ENCODE data around the gene HMCN1.
"Not testable (repeated sequence)": the region's sequence is repeated elsewhere in the genome, so short reads cannot be mapped to it uniquely, and the experiment has no call there.

Gene HMCN1

DNA sequence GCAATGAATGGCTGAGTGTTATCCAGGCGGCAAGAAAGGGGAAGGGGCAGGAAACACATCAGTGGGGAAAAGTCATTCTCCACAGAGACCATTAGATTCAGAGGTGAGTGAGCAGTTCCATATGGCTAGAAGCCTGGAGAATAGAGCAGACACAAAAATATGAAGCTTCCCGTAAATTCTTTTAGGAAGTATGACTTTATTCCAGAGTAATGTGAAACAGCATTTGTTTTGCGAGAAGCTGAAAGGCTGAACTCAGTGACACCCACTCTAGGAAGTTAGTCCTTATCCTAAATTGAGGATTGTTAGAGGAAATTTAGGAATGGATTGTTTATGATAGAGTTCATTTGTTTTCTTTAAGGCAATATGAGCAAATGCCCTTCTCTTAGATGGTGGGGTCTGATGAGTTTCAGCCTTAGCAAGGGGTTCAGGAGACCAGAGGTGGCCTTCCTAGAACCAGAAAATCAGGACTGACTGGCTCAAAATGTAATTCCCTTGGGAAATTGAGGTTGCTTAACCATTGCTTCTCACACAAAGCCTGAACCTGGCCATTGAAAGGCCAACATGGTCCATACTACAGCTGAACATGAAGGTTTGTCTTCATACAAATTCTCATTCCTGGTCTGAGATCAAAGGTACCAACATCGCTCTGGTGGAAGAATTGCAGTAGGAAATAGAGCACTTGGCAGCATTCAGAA lies 473.3 kb downstream of the HMCN1 start:
- Mint-ChIP-seq H3K27ac (no peak overlapping the region), H3K9me3 (peaks cover 0 to 2% of the 10 kb centered on the region in 2 donors), H3K4me1 (no peaks in the 10 kb centered on the region), H3K4me3 (no peak overlapping the region), H3K36me3 (no peaks in the 10 kb centered on the region), H3K27me3 (peaks cover 10 to 13% of the 10 kb centered on the region in 2 donors)
- ATAC-seq (replicated peaks) (no peak), DNase-seq (no peak)

DNA sequence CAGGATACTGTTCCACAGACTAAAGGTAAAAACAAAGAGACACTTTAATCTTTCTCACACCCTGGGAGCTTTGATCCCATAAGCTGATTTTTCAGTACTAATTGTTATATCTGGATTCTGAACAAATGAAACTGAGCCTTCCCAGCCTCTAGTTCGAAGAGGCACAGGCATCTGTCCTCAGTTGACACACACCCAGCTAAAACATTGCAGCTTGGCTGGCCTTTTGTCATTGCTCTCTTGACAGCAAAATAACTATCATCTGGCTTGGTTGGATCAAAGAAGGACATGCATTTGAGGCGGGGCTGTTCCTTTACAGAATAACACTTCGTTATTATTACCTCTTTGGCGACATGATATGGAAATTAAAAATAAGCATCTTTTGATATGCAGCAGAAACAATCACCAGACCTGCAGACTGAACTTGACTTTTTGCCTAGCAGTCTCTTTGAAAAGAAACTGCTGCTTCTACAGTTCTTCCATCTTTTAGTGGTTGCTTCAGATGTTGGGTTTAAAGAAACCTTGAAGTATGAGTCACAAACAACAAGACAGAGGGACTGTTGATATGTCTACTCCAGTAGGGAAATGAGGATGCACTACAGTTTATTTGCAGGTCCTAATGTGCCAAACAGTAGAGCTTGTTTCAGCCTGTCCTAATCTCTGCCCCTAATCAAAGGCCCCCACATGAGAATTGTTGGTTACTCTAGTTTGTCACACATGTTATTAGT lies 474.4 kb downstream of the HMCN1 start:
- no peak overlapping the region for H3K27ac Mint-ChIP-seq
- H3K27me3 Mint-ChIP-seq: peaks cover 9 to 10% of the 10 kb centered on the region in 2 donors
- ATAC-seq (replicated peaks) (no peak), DNase-seq (no peak)
- H3K4me3 Mint-ChIP-seq: no peak overlapping the region
- no peaks in the 10 kb centered on the region for H3K36me3 Mint-ChIP-seq
- no peaks in the 10 kb centered on the region for H3K9me3 Mint-ChIP-seq
- no peaks in the 10 kb centered on the region for H3K4me1 Mint-ChIP-seq

DNA sequence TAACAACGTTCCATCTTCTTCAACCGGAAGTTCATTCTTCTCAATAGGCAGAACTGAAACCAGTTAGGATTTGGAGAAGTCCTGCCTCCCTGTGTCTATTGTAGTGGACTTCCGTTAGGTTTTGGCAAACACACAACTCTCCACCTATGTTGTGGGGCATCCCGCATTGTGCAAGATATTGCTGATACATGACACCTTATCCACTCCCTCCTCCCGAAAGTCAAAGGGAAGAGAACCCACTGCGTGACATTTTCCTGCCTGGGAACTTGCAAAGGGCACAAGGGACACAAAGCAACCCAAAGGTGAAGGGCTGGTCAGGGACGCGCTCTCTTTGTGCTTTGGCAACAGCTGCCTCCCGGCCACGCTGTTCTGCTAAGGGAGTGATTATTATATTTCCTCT lies 476.1 kb downstream of the HMCN1 start:
- peaks cover 8 to 9% of the 10 kb centered on the region in 2 donors for H3K27me3 Mint-ChIP-seq
- no peak for DNase-seq

DNA sequence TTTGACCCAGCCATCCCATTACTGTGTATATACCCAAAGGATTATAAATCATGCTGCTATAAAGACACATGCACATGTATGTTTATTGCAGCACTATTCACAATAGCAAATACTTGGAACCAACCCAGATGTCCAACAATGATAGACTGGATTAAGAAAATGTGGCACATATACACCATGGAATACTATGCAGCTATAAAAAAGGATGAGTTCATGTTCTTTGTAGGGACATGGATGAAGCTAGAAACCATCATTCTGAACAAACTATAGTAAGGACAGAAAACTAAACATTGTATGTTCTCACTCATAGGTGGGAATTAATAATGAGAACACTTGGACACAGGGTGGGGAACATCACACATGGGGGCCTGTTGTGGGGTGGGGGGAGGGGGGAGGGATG lies 477.4 kb downstream of the HMCN1 start:
- not testable (repeated sequence) for H3K4me3 Mint-ChIP-seq; H3K27ac Mint-ChIP-seq; H3K4me1 Mint-ChIP-seq; H3K27me3 Mint-ChIP-seq; DNase-seq; H3K36me3 Mint-ChIP-seq; ATAC-seq (replicated peaks); H3K9me3 Mint-ChIP-seq

More for the DNA sequence above, 476.1 kb downstream of the HMCN1 start:
- Mint-ChIP-seq H3K27ac (no peak overlapping the region), H3K9me3 (no peaks in the 10 kb centered on the region), H3K4me3 (no peak overlapping the region), H3K4me1 (no peaks in the 10 kb centered on the region), H3K36me3 (no peaks in the 10 kb centered on the region)
- ATAC-seq (replicated peaks): no peak

DNA sequence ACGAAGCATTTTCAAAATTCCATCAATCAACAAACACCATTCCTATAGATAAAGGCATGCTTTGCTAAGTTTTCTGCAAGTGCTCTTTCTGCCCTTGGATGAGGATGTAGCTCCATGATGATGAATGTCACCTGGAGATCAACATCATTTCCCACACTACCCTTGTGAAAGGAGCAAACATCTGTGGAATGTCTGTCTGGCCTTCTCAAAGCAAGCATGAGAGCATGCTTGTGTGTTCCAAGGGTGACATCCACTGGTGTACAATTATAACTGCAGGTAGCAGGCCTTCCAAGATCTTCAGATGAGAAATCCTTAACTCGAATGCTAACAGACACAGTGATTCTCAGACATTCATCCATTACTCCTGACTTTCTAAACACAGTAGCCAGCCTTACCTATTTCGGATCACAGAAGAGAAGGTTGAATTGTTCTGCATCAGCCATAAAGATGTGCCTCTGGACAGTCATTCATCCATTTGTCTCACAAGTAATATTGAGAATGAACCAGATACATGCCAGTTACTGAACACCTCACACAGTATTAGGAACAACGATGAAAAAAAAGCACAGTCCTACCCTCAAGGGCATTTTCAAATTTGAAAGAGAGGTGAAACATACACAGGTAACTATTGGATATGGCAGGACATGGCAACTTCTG lies 478.5 kb downstream of the HMCN1 start:
- DNase-seq (no peak), ATAC-seq (replicated peaks) (peak; percentile 70 to 72)
- Mint-ChIP-seq H3K9me3 (no peaks in the 10 kb centered on the region), H3K4me3 (no peak overlapping the region), H3K4me1 (no peaks in the 10 kb centered on the region), H3K27ac (no peak overlapping the region), H3K27me3 (peaks cover 6 to 9% of the 10 kb centered on the region in 2 donors), H3K36me3 (no peaks in the 10 kb centered on the region)

GRCh38 chr1:186213225-186213607 lies 479.0 kb downstream of the HMCN1 start:
- Mint-ChIP-seq H3K27ac (no peak overlapping the region), H3K9me3 (no peaks in the 10 kb centered on the region), H3K27me3 (peaks cover 6 to 9% of the 10 kb centered on the region in 2 donors), H3K4me3 (no peak overlapping the region), H3K36me3 (no peaks in the 10 kb centered on the region), H3K4me1 (no peaks in the 10 kb centered on the region)
- ATAC-seq (replicated peaks) (no peak), DNase-seq (no peak)

GRCh38 chr1:186214791-186215190 lies 480.6 kb downstream of the HMCN1 start:
- Mint-ChIP-seq H3K9me3 (no peaks in the 10 kb centered on the region), H3K36me3 (no peaks in the 10 kb centered on the region), H3K4me1 (peaks cover 2 to 4% of the 10 kb centered on the region in 2 donors), H3K27me3 (peaks cover 2 to 6% of the 10 kb centered on the region in 2 donors), H3K27ac (no peak overlapping the region), H3K4me3 (no peak overlapping the region)
- no peak for ATAC-seq (replicated peaks)
- no peak for DNase-seq

DNA sequence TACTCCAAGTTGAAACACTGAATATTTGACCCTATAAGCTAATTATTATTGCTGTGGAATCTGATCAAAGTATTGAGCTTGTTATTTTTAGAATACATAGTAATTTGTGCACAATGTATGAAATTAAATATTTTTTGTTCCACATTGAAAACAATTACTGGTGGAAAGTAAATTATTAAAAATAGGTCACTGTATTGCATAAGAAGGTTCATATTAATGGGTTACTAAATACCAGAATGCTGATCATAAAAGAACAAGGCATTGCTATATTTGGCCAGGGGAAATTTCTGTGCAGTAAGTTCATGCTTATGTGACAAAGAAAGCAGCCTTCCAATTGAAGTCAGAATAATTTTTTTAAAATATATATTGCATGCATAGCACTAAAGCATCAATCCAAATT lies 481.4 kb downstream of the HMCN1 start:
- no peak overlapping the region for H3K27ac Mint-ChIP-seq
- no peak overlapping the region for H3K4me3 Mint-ChIP-seq
- peaks cover 4 to 5% of the 10 kb centered on the region in 2 donors for H3K4me1 Mint-ChIP-seq
- no peaks in the 10 kb centered on the region for H3K36me3 Mint-ChIP-seq
- H3K9me3 Mint-ChIP-seq: no peaks in the 10 kb centered on the region
- ATAC-seq (replicated peaks) (no peak), DNase-seq (no peak)
- peaks cover 5 to 6% of the 10 kb centered on the region in 2 donors for H3K27me3 Mint-ChIP-seq

DNA sequence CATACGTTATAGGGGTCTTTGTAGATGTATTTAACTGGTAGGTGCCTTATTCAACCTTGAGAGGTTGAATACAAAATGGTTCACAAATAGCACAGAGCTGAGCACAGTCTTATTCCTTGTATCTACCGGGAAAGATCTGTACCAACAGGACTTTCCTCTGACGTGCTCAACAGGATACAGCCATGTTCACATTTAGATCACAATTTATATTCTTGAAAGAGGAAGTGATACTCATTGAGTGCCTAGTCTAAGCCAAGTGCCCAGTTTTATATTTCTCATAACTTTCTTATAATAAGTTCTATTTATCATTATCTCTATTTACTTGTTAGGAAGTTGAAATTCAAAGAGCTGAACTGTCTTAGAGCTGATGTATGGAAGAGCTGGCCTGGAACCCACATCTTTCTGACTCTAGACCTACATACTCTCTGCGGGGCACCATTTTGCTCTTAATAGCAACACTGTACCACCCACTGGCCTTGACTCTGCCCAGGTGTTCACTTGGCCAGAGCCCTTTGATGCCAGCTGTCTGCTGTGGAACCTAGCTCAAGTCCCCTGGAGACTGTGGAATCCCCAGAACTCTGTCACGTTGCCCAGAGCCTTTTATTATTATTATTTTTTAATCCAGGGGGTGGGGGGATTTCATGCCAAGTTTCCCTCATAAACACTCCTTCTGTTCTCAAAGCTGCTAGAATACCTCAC lies 484.6 kb downstream of the HMCN1 start:
- Mint-ChIP-seq H3K9me3 (peaks cover 0 to 1% of the 10 kb centered on the region in 2 donors), H3K27ac (no peak overlapping the region), H3K36me3 (no peaks in the 10 kb centered on the region), H3K4me3 (no peak overlapping the region), H3K27me3 (peaks cover 4 to 5% of the 10 kb centered on the region in 2 donors), H3K4me1 (peaks cover 4 to 5% of the 10 kb centered on the region in 2 donors)
- DNase-seq (no peak), ATAC-seq (replicated peaks) (peak; percentile 78 to 90)

DNA sequence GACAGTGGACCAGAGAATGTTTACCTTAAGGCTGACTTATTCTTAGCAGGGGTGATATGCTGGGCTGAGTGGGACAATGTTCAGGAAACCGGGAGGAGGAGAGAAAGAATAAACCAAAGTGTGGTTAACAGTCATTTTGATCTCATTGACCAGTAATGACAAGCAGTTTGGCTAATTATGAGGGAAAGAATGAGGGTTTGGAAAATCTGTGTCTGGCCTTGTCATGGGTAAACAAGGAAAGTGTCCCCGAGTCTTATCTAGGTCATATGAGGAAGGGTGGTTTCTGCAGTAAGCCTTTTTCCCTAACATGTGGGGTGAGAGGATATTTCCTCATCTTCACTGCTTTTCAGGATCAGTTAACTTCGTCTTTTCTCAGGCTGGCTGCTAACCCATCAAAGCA lies 485.9 kb downstream of the HMCN1 start:
- H3K4me1 Mint-ChIP-seq: peaks cover 4 to 5% of the 10 kb centered on the region in 2 donors
- H3K27ac Mint-ChIP-seq: no peak overlapping the region
- no peak for DNase-seq
- H3K9me3 Mint-ChIP-seq: peaks cover 0 to 1% of the 10 kb centered on the region in 2 donors
- no peak for ATAC-seq (replicated peaks)
- no peak overlapping the region for H3K4me3 Mint-ChIP-seq
- no peaks in the 10 kb centered on the region for H3K36me3 Mint-ChIP-seq
- H3K27me3 Mint-ChIP-seq: peaks cover 4 to 5% of the 10 kb centered on the region in 2 donors

GRCh38 chr1:186220911-186221310 lies 486.7 kb downstream of the HMCN1 start:
- Mint-ChIP-seq H3K9me3 (peaks cover 0 to 1% of the 10 kb centered on the region in 2 donors), H3K27me3 (peaks cover 4 to 5% of the 10 kb centered on the region in 2 donors), H3K4me3 (no peak overlapping the region), H3K27ac (no peak overlapping the region), H3K36me3 (no peaks in the 10 kb centered on the region), H3K4me1 (peaks cover 4 to 5% of the 10 kb centered on the region in 2 donors)
- no peak for ATAC-seq (replicated peaks)
- DNase-seq: no peak

- DNase-seq: no peak
Measured at GRCh38 chr1:186225096-186225495, 490.9 kb downstream of the HMCN1 start.

GRCh38 chr1:186228749-186229148 lies 494.6 kb downstream of the HMCN1 start:
- Mint-ChIP-seq H3K27me3 (peaks cover 0 to 5% of the 10 kb centered on the region in 2 donors), H3K4me1 (no peaks in the 10 kb centered on the region), H3K4me3 (no peak overlapping the region), H3K9me3 (no peaks in the 10 kb centered on the region), H3K36me3 (no peaks in the 10 kb centered on the region), H3K27ac (no peak overlapping the region)
- no peak for DNase-seq
- no peak for ATAC-seq (replicated peaks)

More at GRCh38 chr1:186225096-186225495, 490.9 kb downstream of the HMCN1 start:
- Mint-ChIP-seq H3K27ac (no peak overlapping the region), H3K4me3 (no peak overlapping the region), H3K9me3 (peaks cover 0 to 1% of the 10 kb centered on the region in 2 donors), H3K4me1 (no peaks in the 10 kb centered on the region), H3K36me3 (no peaks in the 10 kb centered on the region), H3K27me3 (peaks cover under 1 to 4% of the 10 kb centered on the region in 2 donors)
- no peak for ATAC-seq (replicated peaks)

DNA sequence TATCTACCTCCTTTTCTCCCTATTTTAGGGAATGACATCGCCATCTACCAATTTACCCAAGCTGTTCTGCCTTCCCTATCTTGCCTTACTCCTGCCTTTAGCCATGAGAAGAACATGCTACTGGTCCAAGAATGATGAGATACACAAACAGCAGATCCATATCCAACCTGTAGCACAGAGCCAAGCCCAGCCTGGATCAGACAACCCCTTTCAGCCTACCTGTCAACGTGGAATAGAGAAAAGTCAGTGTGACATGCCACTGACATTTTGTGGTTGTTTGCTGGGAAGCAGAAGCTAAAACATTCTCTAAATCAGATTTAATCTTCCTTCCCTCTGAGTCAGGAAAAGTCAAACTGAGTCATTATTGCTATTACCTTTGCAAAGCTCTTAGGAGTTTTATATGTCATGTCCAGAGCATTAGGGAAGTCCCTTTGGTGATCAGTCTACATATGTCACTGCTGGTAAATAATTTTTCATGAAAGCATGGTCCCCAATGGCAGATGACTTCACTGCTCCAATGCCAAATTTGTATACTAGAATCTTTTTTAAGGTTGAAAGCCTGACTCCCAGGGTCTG lies 497.8 kb downstream of the HMCN1 start:
- H3K27ac Mint-ChIP-seq: no peak overlapping the region
- H3K9me3 Mint-ChIP-seq: no peaks in the 10 kb centered on the region
- ATAC-seq (replicated peaks): no peak
- no peaks in the 10 kb centered on the region for H3K36me3 Mint-ChIP-seq
- peaks cover 2 to 5% of the 10 kb centered on the region in 2 donors for H3K27me3 Mint-ChIP-seq
- no peak overlapping the region for H3K4me3 Mint-ChIP-seq
- H3K4me1 Mint-ChIP-seq: no peaks in the 10 kb centered on the region
- no peak for DNase-seq

Measured in stimulated activated naive B cell treated with anti-CD40 and anti-IgM and Interleukin-4, amounts not matched to agents 10 μg/mL and 1 μg/mL and 100 μg/mL, for 72 hours (primary cell).